Calu3 (cell line): ENCODE measurements around the gene ADGRG1. TPM values are rescaled to one million over a fixed set of nuclear protein-coding genes. Genes with fewer than 3 reads are reported as not detected.
A peak's percentile ranks its signal among the peaks of the same experiment; 100 is the strongest.

Source experiments
- BruUV-seq: library from RNA; stranded (reverse); fragments of 400-500 nt; replicated peaks from 2 replicates; lab custom pipeline; 2021; lab: Mats Ljungman, UMichigan
- CTCF ChIA-PET: fragments of 300-600 bp; sonication (Branson Sonifier 250); formaldehyde crosslinking; loops from one replicate; lab custom pipeline; 2022; ENCODE audit warnings: antibody characterized with exemption; lab: Charles Lee
- DNase-seq: peaks from one replicate; pipeline ENCODE4 v3.0.0; 2022
- H3K27ac Mint-ChIP-seq: one replicate; pipeline ENCODE4 v1.8.0; 2022; ENCODE audit warnings: mixed read lengths; ENCODE audit not compliant: unreplicated experiment
- H3K27me3 Mint-ChIP-seq: one replicate; pipeline ENCODE4 v1.8.0; 2022; ENCODE audit warnings: mixed read lengths; ENCODE audit not compliant: unreplicated experiment
- H3K36me3 Mint-ChIP-seq: one replicate; pipeline ENCODE4 v1.8.0; 2022; ENCODE audit warnings: mild to moderate bottlenecking, moderate library complexity, mixed read lengths; ENCODE audit not compliant: insufficient read depth, unreplicated experiment
- H3K4me1 Mint-ChIP-seq: one replicate; pipeline ENCODE4 v1.8.0; 2022; ENCODE audit warnings: mild to moderate bottlenecking, low read depth, mixed read lengths; ENCODE audit not compliant: unreplicated experiment
- H3K4me3 Mint-ChIP-seq: one replicate; pipeline ENCODE4 v1.8.0; 2022; ENCODE audit warnings: mild to moderate bottlenecking, low read depth, moderate library complexity, mixed read lengths; ENCODE audit not compliant: unreplicated experiment
- H3K9me3 Mint-ChIP-seq: one replicate; pipeline ENCODE4 v1.8.0; 2022; ENCODE audit warnings: low read depth, mixed read lengths; ENCODE audit not compliant: unreplicated experiment
- intact Hi-C: fragments of 100-400 bp; cut with micrococcal nuclease; formaldehyde crosslinking; loops from one replicate; pipeline ENCODE4 v1.10.0; 2022; ENCODE audit not compliant: unreplicated experiment
- total RNA-seq: library from RNA; stranded (reverse); gene quantifications from 2 replicates; pipeline ENCODE4 v1.2.3, GENCODE V29; 2022
- TF ChIP-seq, protein P1 (sequence below): fragments of 200-600 bp; IDR thresholded peaks from one replicate; pipeline ENCODE4 v1.8.0; 2022; ENCODE audit warnings: antibody characterized with exemption; ENCODE audit not compliant: unreplicated experiment

Gene ADGRG1
- total RNA-seq, 1 experiment from 2014 or later, result 278 TPM

DNA sequence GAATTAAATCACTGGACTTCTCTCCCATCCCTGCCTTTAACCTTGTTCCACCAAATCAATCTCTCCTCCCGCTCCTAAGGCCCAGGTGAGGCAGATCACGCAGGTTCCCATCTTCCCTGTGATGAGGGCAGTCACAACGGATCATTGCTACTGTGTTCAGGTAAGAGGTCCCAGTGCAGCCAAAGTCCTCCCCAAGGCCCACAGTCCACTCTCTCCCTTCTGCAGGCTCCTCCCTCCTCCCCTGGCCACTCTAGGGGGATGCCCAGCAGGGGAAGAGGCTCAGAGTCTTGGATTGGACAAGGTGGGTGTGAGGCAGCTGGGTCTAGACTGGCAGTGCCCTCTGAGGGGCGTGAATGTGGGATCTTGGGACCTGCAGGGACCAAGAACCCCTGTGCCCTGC is 37.1 kb downstream of the ADGRG1 start:
- BruUV-seq, result no TSS peak
- no peak for DNase-seq
- no peak overlapping the region for H3K4me3 Mint-ChIP-seq
- H3K27me3 Mint-ChIP-seq, result peaks cover 22% of the 10 kb centered on the region
- intact Hi-C loops, result no loop called here
- H3K36me3 Mint-ChIP-seq, result peaks cover 65% of the 10 kb centered on the region
- H3K27ac Mint-ChIP-seq, result no peak overlapping the region
- no peaks in the 10 kb centered on the region for H3K4me1 Mint-ChIP-seq
- TF ChIP-seq, protein P1, sequence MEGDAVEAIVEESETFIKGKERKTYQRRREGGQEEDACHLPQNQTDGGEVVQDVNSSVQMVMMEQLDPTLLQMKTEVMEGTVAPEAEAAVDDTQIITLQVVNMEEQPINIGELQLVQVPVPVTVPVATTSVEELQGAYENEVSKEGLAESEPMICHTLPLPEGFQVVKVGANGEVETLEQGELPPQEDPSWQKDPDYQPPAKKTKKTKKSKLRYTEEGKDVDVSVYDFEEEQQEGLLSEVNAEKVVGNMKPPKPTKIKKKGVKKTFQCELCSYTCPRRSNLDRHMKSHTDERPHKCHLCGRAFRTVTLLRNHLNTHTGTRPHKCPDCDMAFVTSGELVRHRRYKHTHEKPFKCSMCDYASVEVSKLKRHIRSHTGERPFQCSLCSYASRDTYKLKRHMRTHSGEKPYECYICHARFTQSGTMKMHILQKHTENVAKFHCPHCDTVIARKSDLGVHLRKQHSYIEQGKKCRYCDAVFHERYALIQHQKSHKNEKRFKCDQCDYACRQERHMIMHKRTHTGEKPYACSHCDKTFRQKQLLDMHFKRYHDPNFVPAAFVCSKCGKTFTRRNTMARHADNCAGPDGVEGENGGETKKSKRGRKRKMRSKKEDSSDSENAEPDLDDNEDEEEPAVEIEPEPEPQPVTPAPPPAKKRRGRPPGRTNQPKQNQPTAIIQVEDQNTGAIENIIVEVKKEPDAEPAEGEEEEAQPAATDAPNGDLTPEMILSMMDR, result no peak
- CTCF ChIA-PET, result interaction anchor here (0.6 to 2.0 kb wide), 2 partner anchors 52 to 74 kb away, joined by 7 to 8 read pairs; no protein-coding TSS in a partner anchor
- no peaks in the 10 kb centered on the region for H3K9me3 Mint-ChIP-seq

DNA sequence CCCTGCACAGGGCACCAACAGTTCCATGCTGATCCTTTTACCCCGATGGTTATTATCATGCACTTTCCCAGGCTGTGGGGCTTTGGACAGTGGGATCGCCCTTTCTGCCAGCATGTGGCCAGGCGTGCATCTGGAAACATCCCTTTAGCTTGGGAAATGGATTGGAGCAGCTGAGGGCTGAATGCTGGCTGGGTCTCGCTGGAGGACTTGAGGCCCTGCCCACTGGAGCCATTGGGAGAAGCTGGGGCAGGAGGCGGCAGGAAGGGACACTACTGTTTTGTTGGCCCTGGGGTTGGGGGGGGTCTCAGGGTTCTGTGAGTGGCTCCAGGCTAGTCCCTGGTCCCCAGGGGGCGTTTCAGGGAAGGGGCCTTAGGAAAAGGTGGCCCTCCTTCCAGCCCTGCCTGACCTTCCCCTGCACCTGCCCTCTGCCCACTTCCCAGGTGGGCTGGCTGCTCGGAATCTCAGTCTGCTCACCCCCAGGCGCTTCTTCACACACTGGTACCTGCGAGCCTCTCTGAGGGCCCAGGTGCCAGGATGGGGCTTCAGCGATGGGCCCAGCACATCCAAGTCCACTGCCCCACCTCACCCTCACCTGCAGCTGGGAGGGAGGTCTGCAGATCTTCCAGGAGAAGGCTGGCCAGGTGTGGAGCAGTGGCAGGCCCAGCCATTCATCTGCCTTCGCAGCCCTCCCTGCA is 38.1 kb downstream of the ADGRG1 start:
- Mint-ChIP-seq H3K4me3 (no peak overlapping the region), H3K9me3 (no peaks in the 10 kb centered on the region), H3K36me3 (peaks cover 61% of the 10 kb centered on the region), H3K27me3 (peaks cover 31% of the 10 kb centered on the region), H3K27ac (no peak overlapping the region), H3K4me1 (no peaks in the 10 kb centered on the region)
- TF ChIP-seq, protein P1, result no peak
- CTCF ChIA-PET, result no interaction called here
- intact Hi-C loops, result no loop called here
- no TSS peak for BruUV-seq
- no peak for DNase-seq

DNA sequence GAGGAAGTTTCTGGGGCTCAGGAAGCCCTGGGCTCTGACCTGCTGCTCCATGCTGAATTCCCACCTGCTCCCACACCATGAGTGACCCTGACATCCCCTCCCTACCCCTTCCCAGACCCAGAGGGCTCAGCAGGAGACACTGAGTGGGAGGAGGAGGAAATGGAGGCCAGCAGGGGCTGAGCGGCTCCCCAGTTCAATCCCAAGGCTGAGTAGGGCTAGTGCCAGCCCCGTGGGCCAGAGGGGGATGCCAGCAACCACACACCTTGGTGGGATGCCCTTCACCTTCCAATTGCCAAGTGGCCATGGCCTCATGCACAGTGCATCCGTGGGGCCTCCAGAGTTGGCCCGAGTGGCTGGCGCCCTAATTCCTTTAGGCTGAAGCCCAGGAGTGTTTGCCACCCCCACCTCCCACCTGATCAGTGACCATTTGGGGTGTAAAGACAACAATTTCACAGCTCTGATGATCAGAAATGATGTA is 38.7 kb downstream of the ADGRG1 start:
- no peak overlapping the region for H3K4me3 Mint-ChIP-seq

DNA sequence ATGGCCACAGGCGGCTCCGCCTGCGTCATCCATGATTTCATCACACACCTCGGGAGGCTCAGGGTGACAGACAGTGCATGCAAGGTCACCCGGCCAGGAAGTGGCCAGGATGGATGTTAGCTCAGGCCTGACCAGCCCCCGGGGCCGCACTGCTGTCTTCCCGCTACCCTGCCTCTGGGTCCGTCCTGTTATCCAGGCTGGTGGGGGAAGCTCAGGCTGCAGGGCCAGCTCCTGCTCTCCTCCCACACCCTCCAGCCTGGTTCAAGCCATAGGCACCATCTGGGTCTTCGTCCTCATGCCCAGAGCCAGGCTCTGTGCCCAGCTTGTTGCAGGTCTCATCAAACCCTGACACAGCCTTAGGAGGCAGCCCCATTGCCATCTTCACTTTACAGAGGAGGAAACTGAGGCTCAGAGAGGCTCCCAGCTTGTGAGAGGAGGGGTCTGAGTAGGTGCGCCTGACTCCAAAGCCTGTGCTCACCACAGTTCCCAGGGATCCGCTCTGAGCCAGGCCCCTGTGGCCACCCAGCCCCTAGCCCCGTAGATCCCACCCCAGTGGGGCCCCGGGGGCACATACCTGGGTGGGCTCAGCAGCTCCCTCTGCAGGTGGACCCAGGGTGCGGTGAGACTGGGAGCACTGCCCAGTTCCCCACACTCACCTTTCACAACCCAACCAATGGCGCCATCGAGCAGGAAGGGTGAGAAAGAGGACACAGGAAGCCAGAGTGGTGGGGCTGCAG is 39.3 kb downstream of the ADGRG1 start:
- TF ChIP-seq, protein P1, result peak; percentile 56
- Mint-ChIP-seq H3K9me3 (no peaks in the 10 kb centered on the region), H3K4me3 (no peak overlapping the region), H3K27me3 (peaks cover 42% of the 10 kb centered on the region), H3K4me1 (no peaks in the 10 kb centered on the region), H3K27ac (no peak overlapping the region), H3K36me3 (peaks cover 49% of the 10 kb centered on the region)
- peak; percentile 34 for DNase-seq
- no TSS peak for BruUV-seq
- intact Hi-C loops, result no loop called here
- CTCF ChIA-PET, result interaction anchor here (1.2 kb wide), 1 partner anchor 77 kb away, joined by 5 read pairs; no protein-coding TSS in a partner anchor

More for the DNA sequence above, 38.7 kb downstream of the ADGRG1 start:
- Mint-ChIP-seq H3K27me3 (peaks cover 37% of the 10 kb centered on the region), H3K27ac (no peak overlapping the region), H3K36me3 (peaks cover 55% of the 10 kb centered on the region), H3K9me3 (no peaks in the 10 kb centered on the region), H3K4me1 (no peaks in the 10 kb centered on the region)
- TF ChIP-seq, protein P1, result no peak
- intact Hi-C loops, result no loop called here
- CTCF ChIA-PET, result interaction anchor here (1.2 kb wide), 1 partner anchor 76 kb away, joined by 5 read pairs; no protein-coding TSS in a partner anchor
- DNase-seq, result no peak
- BruUV-seq, result no TSS peak
